GM23338 (cell line): ENCODE results near the gene MICA.

ENCODE experiments used
- CREB1 ChIP-seq: fragments of 250-450 bp; sonication (Bioruptor Pico); IDR thresholded peaks from 2 replicates; pipeline ENCODE4 v1.5.0; 2020; ENCODE audit warnings: low read depth, mild to moderate bottlenecking, moderate library complexity
- CTCF ChIP-seq, 2 experiments: fragments of 200-600 bp in 1 of 2; sonication (generic) in 1 of 2; conservative IDR thresholded peaks; 2 replicates each; pipeline versions ENCODE4 v1.5.1 to v1.6.1; 2016 to 2017; ENCODE audit warnings: antibody characterized with exemption in 2 of 2, low read depth in 2 of 2, mild to moderate bottlenecking in 2 of 2, moderate library complexity in 1 of 2
- EZH2 ChIP-seq: fragments of 200-600 bp; sonication (generic); IDR thresholded peaks from one replicate; pipeline ENCODE4 v1.8.0; 2017; ENCODE audit warnings: antibody characterized with exemption, mild to moderate bottlenecking, low read depth; ENCODE audit not compliant: unreplicated experiment
- EZH2phosphoT487 ChIP-seq: fragments of 200-600 bp; sonication (generic); IDR thresholded peaks from one replicate; pipeline ENCODE4 v1.8.1; 2018; ENCODE audit warnings: antibody characterized with exemption; ENCODE audit not compliant: unreplicated experiment
- JUNB ChIP-seq: IDR thresholded peaks from one replicate; pipeline ENCODE4 v1.6.1; 2016; ENCODE audit warnings: antibody characterized with exemption; ENCODE audit not compliant: unreplicated experiment
- POLR2AphosphoS5 ChIP-seq: IDR thresholded peaks from 2 replicates; pipeline ENCODE4 v1.6.1; 2016; ENCODE audit warnings: antibody characterized with exemption, low read depth
- REST ChIP-seq: IDR thresholded peaks from one replicate; pipeline ENCODE4 v1.6.1; 2018; ENCODE audit warnings: antibody characterized with exemption; ENCODE audit not compliant: unreplicated experiment

DNA sequence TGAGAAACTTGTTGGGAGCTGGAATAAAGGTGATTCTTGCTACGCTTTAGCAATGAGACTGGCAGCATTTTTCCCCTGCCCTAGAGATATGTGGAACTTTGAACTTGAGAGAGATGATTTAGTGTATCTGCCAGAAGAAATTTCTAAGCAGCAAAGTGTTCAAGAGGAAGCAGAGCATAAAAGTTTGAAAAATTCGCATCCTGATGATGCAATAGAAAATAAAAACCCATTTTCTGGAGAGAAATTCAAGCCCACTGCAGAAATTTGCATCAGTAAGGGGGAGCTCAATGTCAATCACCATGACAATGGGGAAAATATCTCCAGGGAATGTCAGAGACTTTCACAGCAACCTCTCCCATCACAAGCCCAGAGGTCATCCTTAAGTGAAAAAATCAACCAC is 35.3 kb downstream of the MICA start:
- TF ChIP-seq CTCF (conservative IDR thresholded peaks at IDR 0.05; ENCODE audit: low read depth in 2 of 2), result no peak
- TF ChIP-seq EZH2, result no peak
- TF ChIP-seq CREB1 (CRISPR knock-in tag), result no peak
- TF ChIP-seq REST, result no peak
- no peak for TF ChIP-seq EZH2phosphoT487
- no peak for TF ChIP-seq POLR2AphosphoS5
- no peak for TF ChIP-seq JUNB
